Measurements from ENCODE around the gene PRKAR1B.

The PRKAR1B gene

DNA sequence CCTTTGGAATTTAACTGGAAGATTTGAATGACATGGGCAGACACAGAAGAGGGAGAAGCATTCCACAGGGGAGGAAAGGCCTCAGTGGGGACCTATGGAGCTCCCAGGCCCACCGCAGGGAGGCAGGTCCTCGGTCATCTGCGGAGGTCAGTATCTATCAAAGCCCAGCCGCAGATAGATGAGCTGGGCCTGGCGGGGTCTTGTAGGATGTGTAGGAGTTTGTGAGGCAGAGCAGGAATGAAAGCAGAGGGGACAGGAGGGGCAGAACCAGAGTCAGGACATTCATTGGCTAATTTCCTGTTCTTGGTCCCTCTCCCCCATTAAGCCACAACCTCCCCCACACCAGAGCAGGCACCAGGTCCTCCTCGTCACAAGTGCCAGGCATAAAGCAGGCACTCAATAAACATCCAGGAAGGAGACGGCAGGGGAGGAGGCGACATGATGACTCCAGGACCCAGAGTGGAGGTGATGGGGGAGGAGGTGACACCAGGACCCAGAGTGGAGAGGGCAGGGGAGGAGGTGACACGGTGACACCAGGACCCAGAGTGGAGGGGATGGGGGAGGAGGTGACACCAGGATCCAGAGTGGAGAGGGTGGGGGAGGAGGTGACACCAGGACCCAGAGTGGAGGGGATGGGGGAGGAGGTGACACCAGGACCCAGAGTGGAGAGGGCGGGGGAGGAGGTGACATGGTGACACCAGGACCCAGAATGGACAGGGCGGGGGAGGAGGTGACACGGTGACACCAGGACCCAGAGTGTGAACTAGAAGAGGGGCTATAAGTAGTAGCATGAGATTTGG, 123.7 kb downstream of the PRKAR1B start:
- DNase-seq (ENCODE audit: low read depth in 2 of 2): no peak

DNA sequence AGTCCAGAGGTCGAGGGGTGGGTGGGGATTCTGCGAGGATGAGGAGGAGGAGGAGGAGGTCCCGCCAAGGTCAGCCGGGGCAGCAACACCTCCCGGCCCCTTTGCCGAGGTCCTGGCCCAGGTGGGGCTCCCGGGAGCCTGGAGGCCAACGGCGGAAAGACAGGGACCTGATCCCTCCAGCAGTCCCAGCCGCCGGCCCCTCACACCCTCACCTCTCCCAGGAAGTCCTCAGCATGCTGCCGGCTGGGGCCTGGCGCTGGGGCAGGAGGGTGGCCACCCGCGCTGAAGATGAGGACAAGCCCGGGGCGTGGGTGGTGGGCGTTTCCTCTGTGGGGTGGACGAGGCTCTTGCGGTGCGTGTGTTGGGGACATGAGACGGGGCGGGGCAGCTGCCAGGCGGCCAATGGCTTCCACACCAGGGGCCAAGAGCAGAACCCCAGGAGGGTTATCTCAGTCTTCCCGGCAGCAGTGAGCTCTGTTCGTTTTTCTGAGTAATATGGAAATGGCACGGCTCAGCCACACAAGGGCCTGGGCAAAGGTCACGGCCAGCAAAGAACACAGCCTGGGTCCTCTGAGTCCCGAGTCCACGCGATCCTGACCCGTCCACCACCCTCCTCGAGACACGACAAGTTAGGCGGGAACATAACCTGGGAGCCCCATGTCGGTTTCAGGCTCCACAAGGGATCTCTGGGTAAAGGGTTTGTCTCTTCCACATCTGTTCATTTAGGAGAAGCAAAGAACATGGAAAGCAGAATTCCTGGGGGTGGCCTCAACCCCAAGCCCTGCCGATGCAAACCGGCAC, 124.5 kb downstream of the PRKAR1B start:
- no peak for DNase-seq (ENCODE audit: low read depth in 2 of 2)

DNA sequence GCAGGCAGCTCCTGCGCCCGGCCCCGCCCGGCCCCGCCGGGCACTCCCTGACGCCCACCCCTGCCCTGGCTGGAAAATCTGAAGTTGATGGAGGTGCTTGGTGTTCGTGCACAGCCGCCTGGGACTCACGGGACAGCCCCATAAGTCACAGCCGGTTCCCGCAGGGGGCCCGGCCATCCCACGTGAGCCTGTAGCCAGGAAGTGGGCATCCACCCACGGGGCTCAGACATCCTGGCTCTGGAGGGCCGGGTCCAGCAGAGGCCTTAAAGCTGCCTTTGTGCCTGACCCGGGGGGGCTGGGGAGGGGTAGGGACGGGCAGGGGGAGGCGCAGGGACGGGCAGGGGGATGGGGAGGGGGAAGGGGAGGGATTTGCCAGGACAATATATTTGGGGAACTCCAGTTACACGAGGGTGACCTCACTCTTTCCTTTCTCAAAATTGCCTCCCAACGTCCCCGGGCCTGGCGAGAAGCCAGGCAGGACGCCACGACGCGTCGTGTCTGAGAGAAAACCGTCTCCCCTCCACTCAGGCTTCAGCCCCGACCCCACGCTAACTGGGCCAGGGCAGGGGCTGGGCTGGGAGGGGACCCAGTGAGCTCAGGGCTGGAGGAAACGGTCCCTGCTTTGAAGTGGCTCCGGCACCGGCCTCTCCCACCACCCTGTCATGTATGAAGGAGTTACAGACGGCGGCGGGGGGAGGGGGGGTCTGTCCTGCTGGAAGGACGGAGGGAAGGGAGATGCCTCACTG, 125.3 kb downstream of the PRKAR1B start:
- DNase-seq (ENCODE audit: low read depth in 2 of 2): no peak

DNA sequence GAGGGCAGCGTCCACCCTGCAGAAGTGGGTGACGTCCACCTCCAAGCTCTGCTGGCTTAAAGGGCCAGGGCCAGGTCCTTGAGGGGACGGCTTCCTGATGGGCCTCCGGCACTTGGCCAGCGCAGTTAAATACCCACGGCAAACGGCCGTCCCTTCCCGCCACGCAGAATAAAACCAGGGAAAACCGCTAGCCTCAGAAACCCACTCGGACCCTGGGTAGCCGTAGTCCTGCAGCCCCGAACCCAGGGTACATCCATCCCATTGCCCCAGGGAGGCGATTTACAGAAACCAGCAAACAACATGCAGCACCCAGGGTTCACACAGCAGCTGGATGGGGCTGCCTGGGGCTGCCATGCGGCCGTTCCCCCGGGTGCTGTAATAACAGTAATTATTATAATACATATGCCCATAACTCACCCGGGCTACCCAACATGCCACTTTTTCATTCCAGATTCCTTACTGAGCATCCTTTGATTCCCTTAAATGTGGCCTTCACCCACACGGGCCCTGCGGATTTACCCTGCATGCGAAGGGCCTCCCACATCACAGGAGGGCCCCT, 126.0 kb downstream of the PRKAR1B start:
- no peak for DNase-seq (ENCODE audit: low read depth in 2 of 2)

DNA sequence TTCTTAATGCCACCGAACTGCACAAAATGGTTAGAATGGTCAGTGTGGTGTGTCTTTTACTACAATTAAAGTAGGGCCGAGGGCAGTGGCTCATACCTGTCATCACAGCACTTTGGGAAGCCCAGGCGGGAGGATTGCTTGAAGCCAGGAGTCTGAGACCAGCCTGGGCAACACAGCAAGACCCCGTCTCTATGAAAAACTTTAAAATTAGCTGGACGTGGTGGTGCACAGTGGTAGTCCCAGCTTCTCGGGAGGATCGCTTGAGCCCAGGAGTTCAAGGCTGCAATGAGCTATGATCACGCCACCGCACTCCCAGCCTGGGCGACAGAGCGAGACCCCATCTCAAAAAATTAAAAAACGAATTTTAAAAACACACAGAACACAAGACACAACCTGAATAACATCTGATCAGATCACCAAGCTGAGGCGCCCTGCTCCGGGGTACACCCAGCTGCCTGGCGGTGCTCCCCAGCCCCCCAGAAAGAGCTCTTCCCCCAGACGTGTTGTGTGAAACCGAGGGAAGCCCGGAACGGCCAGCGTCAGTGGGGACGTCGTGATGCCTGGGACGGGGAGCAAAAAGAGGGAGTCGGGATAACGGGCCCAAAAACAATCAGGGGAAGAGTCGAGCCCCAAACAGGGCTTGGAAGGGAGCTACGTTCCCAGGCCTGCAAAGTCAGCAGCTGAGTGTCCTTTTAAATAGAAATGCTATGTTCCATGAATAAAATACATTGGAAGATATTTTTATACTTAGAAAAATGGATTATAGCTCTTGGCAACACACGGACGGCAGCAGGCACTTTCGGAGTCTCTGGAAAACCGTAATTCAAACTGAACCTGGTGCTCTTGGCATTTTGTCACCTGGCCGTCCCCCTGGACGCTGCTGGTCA, 126.7 kb downstream of the PRKAR1B start:
- no peak for DNase-seq (ENCODE audit: low read depth in 2 of 2)

DNA sequence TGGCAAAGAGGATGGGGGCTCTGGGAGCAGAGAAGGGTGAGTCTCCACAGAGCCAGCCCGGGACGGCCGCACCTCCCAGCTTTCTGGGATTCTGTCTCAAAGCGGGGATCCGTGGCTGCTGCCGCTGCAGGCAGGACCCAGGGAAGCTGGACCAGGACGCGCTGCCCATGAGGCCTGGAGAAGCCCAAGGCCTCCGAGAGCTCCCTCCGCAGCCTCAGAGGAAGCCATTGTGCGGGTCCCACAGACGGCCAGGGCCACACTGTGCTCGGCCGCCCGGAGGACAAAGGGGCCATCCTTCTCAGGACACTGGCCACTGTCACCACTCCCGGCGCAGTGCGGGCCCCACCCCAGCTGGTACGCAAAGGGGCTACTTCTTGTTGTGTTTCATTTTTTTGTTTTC, 128.2 kb downstream of the PRKAR1B start:
- no peak for DNase-seq (ENCODE audit: low read depth in 2 of 2)

DNA sequence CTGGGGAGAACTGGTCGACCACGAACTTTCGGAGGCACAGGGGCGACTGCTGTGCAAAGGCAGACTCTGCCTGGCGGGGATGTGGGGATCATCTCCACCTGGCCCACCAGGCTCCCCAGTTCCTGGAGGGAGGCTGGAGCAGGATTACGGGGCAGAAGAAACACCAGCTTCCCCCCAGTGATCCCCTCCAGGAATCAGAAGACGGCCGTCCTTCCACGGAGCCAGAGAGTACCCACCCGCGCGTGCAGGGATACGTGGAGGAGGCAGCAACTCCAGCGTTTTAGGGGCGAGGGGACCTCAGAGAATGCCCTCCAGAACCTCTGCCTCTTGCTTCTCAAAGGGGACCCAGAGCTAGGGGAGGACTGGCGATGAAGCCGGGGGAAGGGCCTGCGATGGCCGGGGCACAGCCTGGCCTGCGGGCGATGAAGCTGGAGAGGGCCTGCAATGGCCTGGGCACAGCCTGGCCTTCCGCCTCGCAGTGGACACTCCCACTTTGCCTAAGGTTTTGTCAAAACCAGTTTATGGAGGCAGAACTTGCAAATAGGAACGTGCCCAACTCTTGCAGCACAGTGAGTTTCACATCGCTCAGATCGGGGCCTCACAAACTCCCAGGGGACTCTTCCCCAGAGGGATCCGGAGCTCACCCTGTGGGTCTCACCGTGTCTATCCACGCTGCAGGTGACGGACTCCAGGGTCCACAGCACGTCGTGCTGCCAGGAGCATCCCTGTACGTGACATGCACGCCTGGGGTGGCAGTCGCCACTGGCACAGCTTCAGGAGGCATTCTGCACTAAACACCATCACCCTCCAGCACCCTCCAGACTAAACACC, 129.5 kb downstream of the PRKAR1B start:
- no peak for DNase-seq (ENCODE audit: low read depth in 2 of 2)

DNA sequence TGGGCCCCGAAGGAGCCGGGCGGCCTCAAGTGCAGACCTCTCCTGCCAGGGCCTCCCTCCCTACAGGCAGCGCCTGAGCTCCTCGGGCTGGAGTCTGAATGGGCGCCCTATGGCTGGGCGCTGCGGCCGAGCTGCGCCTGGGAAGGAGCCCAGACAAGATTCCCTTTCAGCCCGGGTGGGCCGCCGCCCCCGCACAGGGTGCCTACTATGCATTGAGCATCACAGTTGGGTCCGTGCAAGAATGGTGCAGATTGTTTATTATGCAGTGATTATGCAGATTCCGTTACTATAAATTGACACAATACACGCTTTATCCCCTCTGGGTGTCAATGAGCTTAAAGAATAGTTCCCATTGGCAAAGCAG, 130.3 kb downstream of the PRKAR1B start:
- no peak for DNase-seq (ENCODE audit: low read depth in 2 of 2)

DNA sequence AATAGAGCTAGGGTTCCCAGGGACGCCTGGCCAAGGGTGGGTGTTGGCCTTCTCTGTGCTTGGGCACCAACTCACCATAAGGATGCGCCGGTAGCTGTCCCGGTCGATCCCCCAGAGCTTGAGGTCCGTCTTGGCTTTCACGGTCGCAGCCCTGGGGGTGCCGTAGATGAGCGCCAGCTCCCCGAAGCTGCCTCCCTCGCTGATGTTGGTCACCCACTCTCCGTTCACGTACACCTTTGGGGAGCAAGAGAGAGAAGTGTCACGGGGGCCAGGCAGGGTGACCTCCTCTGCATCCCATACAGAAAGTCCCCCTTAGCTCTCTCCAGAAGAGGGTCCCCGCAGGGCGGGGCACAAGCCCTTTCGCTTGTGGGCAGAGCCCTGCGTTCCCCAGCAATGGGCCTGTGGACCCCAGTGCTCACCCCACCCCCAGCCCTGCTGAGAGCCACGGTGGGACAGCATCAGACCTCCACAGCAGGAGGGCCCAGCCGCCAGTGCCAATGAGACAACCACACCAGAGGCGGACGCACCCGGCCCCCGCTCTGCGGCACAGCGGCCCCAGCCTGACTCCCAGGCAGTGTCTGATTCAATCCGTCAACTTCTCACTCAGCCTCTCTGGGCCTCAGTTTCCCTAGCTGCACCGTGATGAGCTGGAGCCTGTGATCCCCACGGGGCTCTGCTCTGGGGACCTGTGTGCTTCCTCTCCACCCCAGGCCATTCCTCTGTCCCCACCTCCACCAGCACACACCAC, 130.8 kb downstream of the PRKAR1B start:
- DNase-seq (ENCODE audit: low read depth in 2 of 2): no peak

DNA sequence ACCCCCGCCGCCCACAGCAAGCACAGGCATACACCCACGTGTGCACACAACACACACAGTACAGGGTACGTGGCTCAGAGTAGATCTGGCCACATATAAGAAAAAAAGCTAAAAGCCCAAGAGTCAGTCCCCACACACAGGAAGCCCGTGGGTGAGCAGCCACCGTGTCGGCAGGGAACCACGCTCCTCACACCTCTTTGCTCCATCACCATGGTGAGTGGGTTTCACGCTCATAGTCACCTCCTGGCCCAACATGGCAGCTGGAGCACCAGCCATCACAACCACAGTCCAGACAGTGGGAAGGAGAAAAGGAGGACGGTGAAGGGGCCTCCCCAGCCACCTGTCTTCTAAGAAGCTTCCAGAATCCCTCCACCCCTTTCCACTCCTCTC, 131.5 kb downstream of the PRKAR1B start:
- DNase-seq (ENCODE audit: low read depth in 2 of 2): no peak

DNA sequence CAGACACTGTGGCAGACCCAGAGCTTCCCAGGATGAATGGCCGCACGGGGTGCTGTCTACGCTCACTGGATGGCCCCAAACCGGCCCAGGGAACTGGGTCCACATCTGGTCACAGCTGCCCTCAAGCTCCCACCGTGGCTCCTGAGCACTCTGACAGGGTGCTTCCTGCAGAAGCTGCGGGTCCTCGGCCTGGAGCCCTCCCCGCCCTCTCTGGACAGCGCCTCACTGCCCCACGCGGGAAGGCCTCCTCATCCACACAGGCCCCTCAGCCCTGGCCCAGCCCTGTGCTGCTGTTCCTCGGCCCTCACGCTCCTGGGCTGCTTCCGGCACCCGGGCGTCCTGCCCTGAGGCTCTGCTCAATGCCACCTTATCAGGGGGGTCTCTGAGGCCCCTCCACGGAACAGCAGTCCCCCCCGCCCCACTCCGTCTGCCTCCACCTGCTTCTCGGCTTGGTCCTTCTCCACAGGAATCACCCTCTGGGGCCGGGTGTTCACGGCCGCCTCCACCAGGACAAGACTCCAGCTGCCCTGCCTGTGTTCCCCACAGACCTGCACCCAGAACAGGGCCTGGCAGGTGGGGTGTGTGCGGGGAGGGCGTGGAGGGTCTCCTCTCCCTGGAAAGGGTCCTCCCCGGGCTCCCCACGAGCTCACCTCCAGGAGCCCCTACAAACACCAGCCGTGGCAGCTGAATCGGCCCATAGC, 132.0 kb downstream of the PRKAR1B start:
- DNase-seq (ENCODE audit: low read depth in 2 of 2): no peak

DNA sequence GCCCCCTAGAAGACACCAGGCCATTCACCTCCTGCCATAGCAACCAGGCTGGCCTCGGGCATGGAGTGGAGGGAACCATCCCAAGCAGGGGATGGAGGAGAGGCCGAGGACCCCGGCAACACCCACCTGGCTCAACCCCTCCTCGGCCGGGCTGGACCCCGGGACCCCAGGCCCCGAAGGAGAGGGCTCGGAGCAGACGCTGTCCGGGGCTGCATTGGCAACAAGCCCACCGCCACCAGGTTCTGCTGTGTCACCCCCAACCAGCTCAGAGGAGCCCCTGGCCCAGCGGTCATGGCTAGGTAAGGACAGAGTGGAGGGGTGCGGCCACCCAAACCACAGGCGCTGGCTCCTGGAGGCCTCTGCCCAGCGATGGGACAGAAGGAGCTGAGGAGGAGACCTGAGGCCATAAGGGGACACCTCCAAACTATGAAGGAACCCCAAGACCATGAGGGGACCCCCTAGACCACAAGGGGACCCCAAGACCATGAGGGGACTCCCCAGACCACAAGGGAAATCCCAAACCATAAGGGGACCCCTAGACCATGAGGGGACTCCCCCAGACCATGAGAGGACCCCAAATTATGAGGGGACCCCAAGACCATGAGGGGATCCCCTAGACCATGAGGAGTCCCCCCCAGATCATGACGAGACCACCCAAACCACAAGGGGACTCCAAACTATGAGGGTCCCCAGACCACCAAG, 132.7 kb downstream of the PRKAR1B start:
- DNase-seq (ENCODE audit: low read depth in 2 of 2): no peak

DNA sequence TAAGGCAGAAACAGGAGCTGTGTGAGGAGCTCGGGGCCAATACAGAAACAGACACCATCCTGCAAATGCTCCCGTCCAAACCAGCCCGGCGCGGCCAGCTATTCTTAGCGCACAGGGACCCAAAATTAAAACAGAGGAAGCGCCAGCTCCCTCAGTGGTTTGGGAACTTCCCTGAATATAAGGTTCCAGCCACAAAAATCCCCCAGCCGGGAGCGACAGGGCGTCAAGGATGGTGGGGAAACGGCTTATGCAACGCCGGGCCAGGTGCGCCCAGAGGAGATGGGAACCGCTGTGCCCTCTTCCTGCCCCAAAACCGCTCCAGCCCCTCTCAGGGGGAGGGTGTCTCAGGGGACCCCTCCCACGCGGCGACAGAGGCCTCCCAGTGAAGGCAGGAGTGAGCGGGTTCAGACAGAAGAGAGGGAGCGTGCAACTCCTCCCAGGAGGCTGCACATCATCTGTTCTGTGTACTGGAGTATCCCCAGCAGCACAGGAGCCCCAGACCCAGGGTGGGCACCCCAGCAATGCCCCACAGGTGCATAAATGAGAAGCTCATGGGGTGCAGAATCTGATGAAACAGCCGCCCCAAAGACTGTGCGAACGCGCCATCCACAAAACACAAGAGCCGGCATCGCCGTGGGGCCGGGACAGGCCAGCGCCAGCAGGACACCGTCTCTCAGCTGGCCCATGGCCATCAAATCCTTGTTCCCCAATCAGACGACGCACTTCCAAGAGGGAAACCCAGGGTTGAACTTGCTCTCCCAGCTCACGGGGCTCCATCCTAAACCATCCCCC, 133.6 kb downstream of the PRKAR1B start:
- no peak for DNase-seq (ENCODE audit: low read depth in 2 of 2)

DNA sequence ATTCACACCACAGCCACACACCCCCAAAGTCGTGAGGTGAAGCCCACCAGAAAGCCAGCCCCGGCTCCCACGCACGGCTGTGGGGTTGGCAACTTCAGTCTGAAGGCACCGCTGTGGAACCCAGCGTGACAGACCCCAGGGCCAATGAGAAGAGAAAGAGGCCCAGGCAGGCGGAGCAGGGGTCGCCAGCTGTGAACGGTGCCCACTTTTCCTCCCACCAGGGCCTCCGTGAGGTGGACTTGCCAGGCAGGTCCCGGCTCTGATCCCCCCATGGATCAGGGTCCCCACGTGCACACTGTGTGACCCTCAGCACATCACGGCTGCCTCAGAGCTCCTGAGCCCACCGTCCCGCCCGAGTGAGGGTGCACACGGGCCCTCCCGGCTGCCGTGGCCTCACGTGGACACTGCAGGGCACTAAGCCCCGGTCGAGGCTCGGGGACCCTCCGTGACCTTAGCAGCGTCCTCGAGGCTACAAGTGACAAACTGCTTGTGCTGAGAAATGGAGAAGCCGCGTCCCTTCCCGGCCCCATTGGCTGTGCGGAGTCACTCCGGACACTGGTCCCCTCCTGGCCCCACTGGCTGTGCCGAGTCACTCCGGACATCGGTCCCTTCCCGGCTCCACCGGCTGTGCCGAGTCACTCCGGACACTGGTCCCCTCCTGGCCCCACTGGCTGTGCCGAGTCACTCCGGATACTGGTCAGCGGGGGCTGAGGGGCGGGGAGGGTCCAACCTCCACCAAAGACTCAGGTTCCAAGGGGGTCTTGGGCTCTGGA, 135.0 kb downstream of the PRKAR1B start:
- DNase-seq (ENCODE audit: low read depth in 2 of 2): no peak

DNA sequence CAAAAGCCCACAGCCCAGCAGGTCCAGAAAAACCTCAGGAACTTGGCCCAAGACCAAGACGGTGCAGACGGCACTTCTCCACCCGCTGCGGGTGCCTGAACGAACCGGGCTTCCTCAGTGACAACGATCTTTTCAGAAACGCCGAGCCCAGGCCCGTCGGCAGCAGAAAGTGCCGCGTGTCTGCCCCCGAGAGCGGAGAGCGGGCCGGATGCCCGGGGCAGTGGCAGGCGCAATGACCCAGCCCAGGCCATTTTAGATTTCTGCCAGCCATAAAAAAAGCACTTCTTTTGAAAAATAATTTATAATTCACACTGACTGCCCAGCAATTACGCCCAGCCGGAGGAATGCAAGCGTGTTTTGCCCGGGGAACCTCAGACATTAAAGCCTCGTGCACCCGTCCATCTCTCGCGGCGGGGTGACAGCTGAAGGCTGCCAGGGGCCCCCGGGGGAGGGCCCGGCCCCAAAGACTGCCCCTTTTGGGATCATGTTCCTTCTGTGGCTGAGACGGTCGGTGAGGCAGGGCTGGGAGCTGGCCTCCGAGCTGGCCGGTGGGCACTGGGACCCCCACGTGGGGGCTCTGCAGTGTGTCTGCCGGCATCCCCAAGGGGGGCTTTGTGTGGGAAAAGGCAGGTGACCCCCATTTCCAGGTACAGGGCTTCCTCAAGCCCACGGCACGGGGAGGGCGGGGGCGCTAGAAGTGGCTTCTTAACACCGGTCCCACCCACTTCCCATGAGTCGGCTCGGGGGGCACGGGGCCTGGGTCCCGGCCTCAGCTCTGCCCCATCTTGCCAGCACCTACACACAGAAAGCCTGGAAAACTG, 136.1 kb downstream of the PRKAR1B start:
- no peak for DNase-seq (ENCODE audit: low read depth in 2 of 2)
